ENCODE results near the gene PDGFB. TPM values are rescaled to one million over a fixed set of nuclear protein-coding genes. Genes with fewer than 3 reads are reported as not detected.
A peak's percentile ranks its signal among the peaks of the same experiment; 100 is the strongest.

The PDGFB gene
- total RNA-seq, 2 donors from 2014 or later: 5.9 to 10.4 TPM

DNA sequence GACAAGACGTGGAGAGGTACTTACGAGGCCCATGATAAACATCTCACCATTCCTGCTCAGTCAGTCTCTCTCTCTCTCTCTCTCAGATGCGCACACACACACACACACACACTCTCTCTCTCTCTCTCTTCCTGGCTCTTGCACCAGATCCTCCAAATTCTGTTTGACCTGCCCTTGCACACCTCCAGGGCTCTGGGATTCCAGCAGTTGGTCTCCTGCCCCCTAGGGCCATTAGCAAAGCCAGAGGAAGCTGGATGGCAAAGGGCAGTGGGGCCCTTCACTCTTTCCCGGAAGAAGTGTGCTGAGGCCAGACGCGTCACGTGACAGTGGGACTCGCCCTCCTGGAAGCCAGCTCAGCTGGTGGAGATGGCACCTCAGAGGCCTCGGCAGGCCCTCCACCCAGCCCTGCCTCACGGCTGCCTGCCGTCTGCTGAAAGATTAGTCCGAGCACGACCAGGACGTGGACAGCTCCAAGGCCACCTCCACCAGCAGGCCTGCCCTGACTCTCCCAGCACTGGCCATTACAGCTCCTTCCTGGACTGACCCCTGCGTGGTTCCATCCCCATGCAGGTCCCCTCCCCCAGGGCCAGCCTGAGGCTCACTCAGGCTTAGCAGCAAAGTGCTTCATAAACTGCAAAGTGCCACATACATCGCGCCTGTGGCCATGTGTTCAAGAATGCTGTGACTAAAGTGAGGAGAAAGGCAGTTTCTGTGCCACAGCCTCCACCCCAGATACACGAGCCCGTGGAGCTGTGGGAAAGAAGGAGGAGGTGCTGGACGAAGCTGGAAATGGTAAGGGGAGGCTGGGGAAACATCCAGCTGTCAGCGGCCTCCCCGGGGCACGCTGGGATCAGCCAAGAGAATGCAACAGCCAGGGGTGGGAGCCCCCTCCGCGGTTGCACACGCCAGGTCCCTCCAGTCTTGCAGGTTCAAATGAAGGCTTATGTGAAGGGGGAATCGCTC, 3.7 kb downstream of the PDGFB start:
- H3K4me1 Mint-ChIP-seq: peaks cover 26% of the 10 kb centered on the region
- Histone ChIP-seq H3K27ac (ENCODE audit: low read depth, low read length) (no peak overlapping the region), H3K36me3 (ENCODE audit: control insufficient read depth, insufficient read depth, low read length) (no peaks in the 10 kb centered on the region), H3K4me3 (ENCODE audit: low read length) (no peak overlapping the region), H3K27me3 (ENCODE audit: control insufficient read depth, insufficient read depth, low read length, poor library complexity, severe bottlenecking) (peaks cover 29% of the 10 kb centered on the region), H3K4me1 (ENCODE audit: control insufficient read depth, insufficient read depth, low read length) (peaks cover 3% of the 10 kb centered on the region), H3K9me3 (ENCODE audit: control insufficient read depth, low read length) (no peaks in the 10 kb centered on the region), H3K9ac (ENCODE audit: extremely low read depth, low read length, poor library complexity, severe bottlenecking) (no peak overlapping the region)
- H3K36me3 Mint-ChIP-seq (ENCODE audit: low read depth): no peaks in the 10 kb centered on the region
- H3K4me3 Mint-ChIP-seq: peak overlapping the region; percentile 73
- no peak for DNase-seq
- TF ChIP-seq, protein P1, sequence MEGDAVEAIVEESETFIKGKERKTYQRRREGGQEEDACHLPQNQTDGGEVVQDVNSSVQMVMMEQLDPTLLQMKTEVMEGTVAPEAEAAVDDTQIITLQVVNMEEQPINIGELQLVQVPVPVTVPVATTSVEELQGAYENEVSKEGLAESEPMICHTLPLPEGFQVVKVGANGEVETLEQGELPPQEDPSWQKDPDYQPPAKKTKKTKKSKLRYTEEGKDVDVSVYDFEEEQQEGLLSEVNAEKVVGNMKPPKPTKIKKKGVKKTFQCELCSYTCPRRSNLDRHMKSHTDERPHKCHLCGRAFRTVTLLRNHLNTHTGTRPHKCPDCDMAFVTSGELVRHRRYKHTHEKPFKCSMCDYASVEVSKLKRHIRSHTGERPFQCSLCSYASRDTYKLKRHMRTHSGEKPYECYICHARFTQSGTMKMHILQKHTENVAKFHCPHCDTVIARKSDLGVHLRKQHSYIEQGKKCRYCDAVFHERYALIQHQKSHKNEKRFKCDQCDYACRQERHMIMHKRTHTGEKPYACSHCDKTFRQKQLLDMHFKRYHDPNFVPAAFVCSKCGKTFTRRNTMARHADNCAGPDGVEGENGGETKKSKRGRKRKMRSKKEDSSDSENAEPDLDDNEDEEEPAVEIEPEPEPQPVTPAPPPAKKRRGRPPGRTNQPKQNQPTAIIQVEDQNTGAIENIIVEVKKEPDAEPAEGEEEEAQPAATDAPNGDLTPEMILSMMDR (conservative IDR thresholded peaks at IDR 0.05): peak; percentile 16
- WGBS, 2 experiments (ENCODE audit: insufficient coverage in 1 of 2, insufficient read length in 1 of 2): 70 to 72% methylated on average over 16 to 27 of the region's 27 CpGs
- peaks cover 26% of the 10 kb centered on the region for H3K27me3 Mint-ChIP-seq (ENCODE audit: insufficient read depth)
- no peaks in the 10 kb centered on the region for H3K9me3 Mint-ChIP-seq
- H3K27ac Mint-ChIP-seq: peak overlapping the region; percentile 85

DNA sequence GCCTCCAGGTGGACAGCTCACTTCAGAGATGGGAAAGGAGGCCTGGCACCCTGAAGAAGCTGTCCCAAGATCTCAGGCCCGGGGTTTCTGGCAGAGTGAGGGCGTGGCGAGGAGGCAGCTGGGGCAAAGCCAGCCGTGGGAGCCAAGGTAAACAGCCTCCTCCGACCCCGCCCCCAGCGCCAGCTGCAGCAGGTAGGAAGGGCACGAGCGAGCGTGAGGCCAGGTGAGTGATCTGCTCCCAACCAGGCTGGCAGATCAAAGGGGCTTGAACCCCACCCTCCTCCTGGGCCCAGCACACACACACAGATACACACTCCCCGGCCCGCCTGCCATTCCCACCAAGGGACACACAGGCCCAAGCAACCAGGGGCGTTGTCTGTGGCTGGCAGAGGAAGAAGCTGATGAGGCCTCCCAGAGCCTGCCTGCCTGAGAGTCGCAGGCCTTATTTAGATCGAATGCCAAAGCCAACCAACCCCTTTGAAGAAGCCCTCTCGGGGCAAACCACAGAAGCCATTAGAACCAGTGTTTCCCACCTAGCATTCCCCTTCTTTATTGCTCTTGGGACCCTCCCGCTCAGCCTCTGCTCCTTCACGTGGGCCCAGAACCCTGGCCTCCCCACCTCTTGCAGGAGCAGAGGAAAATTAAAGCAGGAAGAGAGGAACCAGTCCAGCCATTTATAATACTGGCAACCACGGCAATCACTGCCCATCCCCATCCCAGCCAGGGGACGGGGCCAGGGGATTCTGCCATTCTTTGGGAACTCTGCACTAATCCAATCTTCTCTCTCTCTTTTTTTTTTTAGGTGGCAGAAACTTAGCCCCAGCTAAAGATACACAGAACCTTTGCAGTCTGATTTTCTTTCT, 5.0 kb downstream of the PDGFB start:
- Mint-ChIP-seq H3K27ac (no peak overlapping the region), H3K4me1 (peaks cover 28% of the 10 kb centered on the region), H3K36me3 (ENCODE audit: low read depth) (no peaks in the 10 kb centered on the region), H3K27me3 (ENCODE audit: insufficient read depth) (peaks cover 13% of the 10 kb centered on the region), H3K4me3 (no peak overlapping the region), H3K9me3 (no peaks in the 10 kb centered on the region)
- Histone ChIP-seq H3K27ac (ENCODE audit: low read depth, low read length) (no peak overlapping the region), H3K36me3 (ENCODE audit: control insufficient read depth, insufficient read depth, low read length) (no peaks in the 10 kb centered on the region), H3K9ac (ENCODE audit: extremely low read depth, low read length, poor library complexity, severe bottlenecking) (no peak overlapping the region), H3K4me1 (ENCODE audit: control insufficient read depth, insufficient read depth, low read length) (peaks cover 3% of the 10 kb centered on the region), H3K4me3 (ENCODE audit: low read length) (no peak overlapping the region), H3K9me3 (ENCODE audit: control insufficient read depth, low read length) (no peaks in the 10 kb centered on the region), H3K27me3 (ENCODE audit: control insufficient read depth, insufficient read depth, low read length, poor library complexity, severe bottlenecking) (peaks cover 16% of the 10 kb centered on the region)
- WGBS, 2 experiments (ENCODE audit: insufficient coverage in 1 of 2, insufficient read length in 1 of 2): 89 to 96% methylated on average over 14 to 20 of the region's 20 CpGs
- TF ChIP-seq, protein P1 (conservative IDR thresholded peaks at IDR 0.05): no peak
- no peak for DNase-seq

DNA sequence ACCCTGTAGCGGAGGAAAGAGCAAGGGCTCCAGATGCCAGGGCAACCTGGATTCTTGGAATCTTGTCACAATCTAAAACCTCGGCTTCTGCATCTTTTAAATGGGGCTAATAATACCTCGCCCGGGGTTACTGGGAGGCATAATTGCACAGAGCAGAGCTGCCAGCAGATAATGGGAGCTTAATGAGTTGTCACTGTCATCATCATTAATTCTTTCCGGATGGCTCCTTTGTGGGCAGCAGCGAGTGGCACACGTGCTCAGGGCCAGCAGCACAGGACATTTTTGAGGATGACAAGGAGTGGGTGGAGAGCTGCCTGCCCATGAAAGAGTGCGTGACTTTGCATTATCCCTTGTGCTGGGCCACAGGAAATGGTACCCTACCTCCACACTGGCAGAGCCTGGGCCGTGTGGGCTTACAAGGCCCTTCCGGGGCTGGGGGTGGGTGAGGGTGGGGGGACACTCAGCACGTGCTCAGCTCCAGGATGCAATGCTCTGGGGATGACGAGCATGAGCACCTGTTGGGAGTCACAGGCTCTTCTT, 5.7 kb downstream of the PDGFB start:
- Mint-ChIP-seq H3K4me1 (peaks cover 34% of the 10 kb centered on the region), H3K27me3 (ENCODE audit: insufficient read depth) (peaks cover 9% of the 10 kb centered on the region), H3K4me3 (no peak overlapping the region), H3K9me3 (no peaks in the 10 kb centered on the region), H3K36me3 (ENCODE audit: low read depth) (no peaks in the 10 kb centered on the region), H3K27ac (no peak overlapping the region)
- H3K4me1 ChIP-seq (ENCODE audit: control insufficient read depth, insufficient read depth, low read length): peaks cover 3% of the 10 kb centered on the region
- TF ChIP-seq, protein P1 (conservative IDR thresholded peaks at IDR 0.05): no peak
- no peak overlapping the region for H3K9ac ChIP-seq (ENCODE audit: extremely low read depth, low read length, poor library complexity, severe bottlenecking)
- H3K4me3 ChIP-seq (ENCODE audit: low read length): no peak overlapping the region
- H3K9me3 ChIP-seq (ENCODE audit: control insufficient read depth, low read length): no peaks in the 10 kb centered on the region
- WGBS, 2 experiments (ENCODE audit: insufficient coverage in 1 of 2, insufficient read length in 1 of 2): 88 to 98% methylated on average over 9 to 12 of the region's 12 CpGs
- no peaks in the 10 kb centered on the region for H3K36me3 ChIP-seq (ENCODE audit: control insufficient read depth, insufficient read depth, low read length)
- H3K27me3 ChIP-seq (ENCODE audit: control insufficient read depth, insufficient read depth, low read length, poor library complexity, severe bottlenecking): peaks cover 12% of the 10 kb centered on the region
- DNase-seq: no peak
- H3K27ac ChIP-seq (ENCODE audit: low read depth, low read length): no peak overlapping the region
